ENCODE measurements around the gene ETFBKMT. TPM values are rescaled to one million over a fixed set of nuclear protein-coding genes. Genes with fewer than 3 reads are reported as not detected.

The ETFBKMT gene
- total and polyA plus RNA-seq, 2 of the 13 experiments (the other 11 are each of a cell fraction or from before 2014, with no cell fraction given): 0.62 to 0.93 TPM

- TF ChIP-seq ZNF256 (CRISPR knock-in tag; conservative IDR thresholded peaks at IDR 0.05) (no peak), AHR (CRISPR knock-in tag; IDR thresholded peaks at IDR 0.05) (no peak), XRCC5 (optimal IDR thresholded peaks at IDR 0.05; ENCODE audit: low read length) (peak; percentile 74), E2F1 (CRISPR knock-in tag; IDR thresholded peaks at IDR 0.05) (peak; percentile 68; the same call in 1 of the 2 replicates), DRAP1 (CRISPR knock-in tag; IDR thresholded peaks at IDR 0.05) (no peak), HOMEZ (CRISPR knock-in tag; IDR thresholded peaks at IDR 0.05; ENCODE audit: low read depth) (no peak; the same call in 1 of the 2 replicates), RBAK (CRISPR knock-in tag; IDR thresholded peaks at IDR 0.05) (no peak), GMEB1 (CRISPR knock-in tag; IDR thresholded peaks at IDR 0.05; ENCODE audit: borderline replicate concordance) (peak; percentile 78), ZUFSP (CRISPR knock-in tag; IDR thresholded peaks at IDR 0.05; ENCODE audit: borderline replicate concordance) (no peak), MAFG (CRISPR knock-in tag; IDR thresholded peaks at IDR 0.05) (no peak), ZNF180 (CRISPR knock-in tag; IDR thresholded peaks at IDR 0.05; ENCODE audit: borderline replicate concordance, low read depth) (no peak), ZNF281 (CRISPR knock-in tag; IDR thresholded peaks at IDR 0.05; ENCODE audit: borderline replicate concordance) (no peak), SP5 (CRISPR knock-in tag; IDR thresholded peaks at IDR 0.05; ENCODE audit: borderline replicate concordance, low read depth) (peak; percentile 73), SPEN (CRISPR knock-in tag; IDR thresholded peaks at IDR 0.05; ENCODE audit: low read depth) (no peak), NFYB (CRISPR knock-in tag; IDR thresholded peaks at IDR 0.05) (peak; percentile 62), ZNF138 (CRISPR knock-in tag; IDR thresholded peaks at IDR 0.05; ENCODE audit: low read depth) (no peak), ZNF850 (CRISPR knock-in tag; conservative IDR thresholded peaks at IDR 0.05) (no peak), ZFP62 (CRISPR knock-in tag; IDR thresholded peaks at IDR 0.05) (no peak)
Observed at GRCh38 chr12:31659087-31659942, at the start of gene ETFBKMT (continued).
